B cell (primary cell): ENCODE measurements around the gene DEAF1. TPM values are rescaled to one million over a fixed set of nuclear protein-coding genes. Genes with fewer than 3 reads are reported as not detected.

Experiments
- ATAC-seq: fragments of 200-7000 bp; cut with Tn5 transposase; one replicate; pipeline ENCODE4 v1.10.0; 2021; ENCODE audit warnings: low read depth, mild to moderate bottlenecking, moderate number of reproducible peaks, moderate library complexity
- CTCF ChIA-PET: fragments of 350-600 bp; sonication (Branson Sonifier 250); formaldehyde crosslinking; loops from one replicate; lab custom pipeline; 2021; ENCODE audit warnings: antibody characterized with exemption, inconsistent platforms; lab: Charles Lee
- POLR2A ChIA-PET: fragments of 350-600 bp; sonication (Branson Sonifier 250); formaldehyde crosslinking; loops from one replicate; lab custom pipeline; 2021; ENCODE audit warnings: antibody characterized with exemption; lab: Charles Lee
- DNase-seq: peaks from one replicate; pipeline ENCODE4 v3.0.0; 2013
- H2AFZ ChIP-seq: 2 replicates; pipeline ENCODE4 v1.6.1; 2012; ENCODE audit warnings: mild to moderate bottlenecking, low read depth, low read length; ENCODE audit not compliant: insufficient read depth, poor library complexity, severe bottlenecking
- H3K27ac ChIP-seq, 2 donors: 1 replicate in 1 of 2; 2 replicates in 1 of 2; pipeline ENCODE4 v1.5.1; 2012 to 2013; ENCODE audit warnings: low read length in 2 of 2, mild to moderate bottlenecking in 2 of 2, moderate library complexity in 1 of 2
- H3K27me3 ChIP-seq, 4 experiments: fragments of 200-600 bp in 1 of 4; sonication (generic) in 1 of 4; replicated peaks in 1 of 4; 1 replicate in 2 of 4; 2 replicates in 2 of 4; pipeline versions ENCODE4 v1.6.1 to v1.7.0; 2013 to 2016; ENCODE audit warnings: low read length in 3 of 4, mild to moderate bottlenecking in 2 of 4, mixed read lengths in 1 of 4, moderate library complexity in 1 of 4; ENCODE audit not compliant: insufficient read depth in 4 of 4, control insufficient read depth in 3 of 4; ENCODE audit errors: control extremely low read depth in 1 of 4
- H3K36me3 ChIP-seq, 2 experiments: replicated peaks in 1 of 2; 1 replicate in 1 of 2; 2 replicates in 1 of 2; pipeline versions ENCODE4 v1.6.1 to v1.7.1; 2013; ENCODE audit warnings: low read length in 1 of 2; ENCODE audit not compliant: insufficient read depth in 2 of 2, control insufficient read depth in 1 of 2; ENCODE audit errors: control extremely low read depth in 1 of 2, extremely low read depth in 1 of 2
- H3K4me1 ChIP-seq, 2 donors: fragments of 200-600 bp in 1 of 2; sonication (generic) in 1 of 2; 1 replicate in 1 of 2; 2 replicates in 1 of 2; pipeline versions ENCODE4 v1.5.1 to v1.6.1; 2013 to 2017; ENCODE audit warnings: low read length in 2 of 2; ENCODE audit not compliant: control insufficient read depth in 2 of 2, insufficient read depth in 2 of 2
- H3K4me2 ChIP-seq: replicated peaks from 2 replicates; pipeline ENCODE3; 2012; ENCODE audit warnings: mild to moderate bottlenecking, low read depth, low read length; ENCODE audit not compliant: poor library complexity, severe bottlenecking
- H3K4me3 ChIP-seq, 5 experiments: fragments of 200-600 bp in 1 of 5; sonication (generic) in 1 of 5; 1 replicate in 3 of 5; 2 replicates in 2 of 5; pipeline versions ENCODE4 v1.5.1 to v1.7.0; 2011 to 2016; ENCODE audit warnings: low read length in 4 of 5, mild to moderate bottlenecking in 4 of 5, low read depth in 2 of 5, control low read depth in 1 of 5, moderate library complexity in 1 of 5; ENCODE audit not compliant: insufficient read depth in 1 of 5; ENCODE audit errors: control extremely low read depth in 1 of 5, extremely low read depth in 1 of 5
- H3K79me2 ChIP-seq: fragments of 200-600 bp; sonication (generic); one replicate; pipeline ENCODE4 v1.6.0; 2016; ENCODE audit warnings: low read length; ENCODE audit not compliant: control insufficient read depth, insufficient read depth
- H3K9ac ChIP-seq: fragments of 200-600 bp; sonication (generic); 2 replicates; pipeline ENCODE4 v1.6.1; 2017; ENCODE audit warnings: mild to moderate bottlenecking, low read length, moderate library complexity
- H3K9me3 ChIP-seq, 3 donors: one replicate each; pipeline versions ENCODE4 v1.6.1 to v1.7.1; 2013; ENCODE audit warnings: low read length in 2 of 3; ENCODE audit not compliant: control insufficient read depth in 2 of 3, insufficient read depth in 1 of 3; ENCODE audit errors: control extremely low read depth in 1 of 3
- H4K20me1 ChIP-seq: 2 replicates; pipeline ENCODE4 v1.6.0; 2012; ENCODE audit warnings: mild to moderate bottlenecking, low read length; ENCODE audit not compliant: insufficient read depth, control insufficient read depth, poor library complexity, severe bottlenecking
- H3K27ac Mint-ChIP-seq: one replicate; pipeline ENCODE4 v1.8.0; 2021; ENCODE audit warnings: mixed read lengths
- H3K27me3 Mint-ChIP-seq: one replicate; pipeline ENCODE4 v1.8.0; 2021; ENCODE audit warnings: mixed read lengths
- H3K4me1 Mint-ChIP-seq: one replicate; pipeline ENCODE4 v1.8.0; 2021; ENCODE audit warnings: mixed read lengths
- H3K4me3 Mint-ChIP-seq: one replicate; pipeline ENCODE4 v1.8.0; 2021; ENCODE audit warnings: mixed read lengths
- H3K9me3 Mint-ChIP-seq: one replicate; pipeline ENCODE4 v1.8.0; 2022; ENCODE audit warnings: mixed read lengths; ENCODE audit not compliant: insufficient read depth
- CTCF ChIP-seq: fragments of 200-600 bp; IDR thresholded peaks from one replicate; pipeline ENCODE4 v1.8.0; 2022; ENCODE audit warnings: antibody characterized with exemption, mild to moderate bottlenecking
- EZH2 ChIP-seq: IDR thresholded peaks from 2 replicates; pipeline ENCODE4 v1.6.1; 2012; ENCODE audit warnings: borderline replicate concordance, low read depth, mild to moderate bottlenecking, moderate library complexity, low read length; ENCODE audit not compliant: insufficient read depth, poor library complexity, severe bottlenecking
- WGBS: methylation state at CpG from one replicate; pipeline ENCODE4 v1.1.5; 2013; ENCODE audit warnings: missing lambda C conversion rate; ENCODE audit not compliant: insufficient coverage; 5-methylcytosine and 5-hydroxymethylcytosine counted together
- intact Hi-C: fragments of 100-400 bp; cut with micrococcal nuclease; formaldehyde crosslinking; loops from one replicate; pipeline ENCODE4 v1.10.0; 2022
- polyA plus RNA-seq: library from polyadenylated mRNA; depleted of rRNA; stranded (reverse); fragments of >200 nt; gene quantifications from 2 replicates; pipeline ENCODE4 v1.2.3, GENCODE V29; 2012
- total RNA-seq, 2 donors: library from RNA; stranded (reverse); fragments of 120-200 nt in 1 of 2; gene quantifications; 1 replicate in 1 of 2; 2 replicates in 1 of 2; pipeline versions ENCODE4 v1.2.3 to v1.2.4, GENCODE V29; 2013 to 2022

The DEAF1 gene
- total and polyA plus RNA-seq, 2 donors (not counting 1 experiment from before 2014, with no cell fraction given), result 31.8 to 53.6 TPM

- no peak overlapping the region for H3K9ac ChIP-seq
Observed at GRCh38 chr11:613369-613968, 81.6 kb downstream of the DEAF1 start.

More at GRCh38 chr11:613369-613968, 81.6 kb downstream of the DEAF1 start:
- peak overlapping the region in 1 of 2 donors; percentile 59 for H3K27ac ChIP-seq
- no peaks in the 10 kb centered on the region for H3K27me3 ChIP-seq
- DNase-seq, result peak; percentile 71
- WGBS, result 92% methylated on average over 17 of the region's 36 CpGs
- no peak overlapping the region for H2AFZ ChIP-seq
- peak overlapping the region; percentile 90 for H3K4me2 ChIP-seq
- H3K4me3 Mint-ChIP-seq, result no peak overlapping the region
- H3K36me3 ChIP-seq, result peaks cover 0 to 51% of the 10 kb centered on the region in 2 experiments
- CTCF ChIA-PET, result interaction anchor here (1.4 to 1.7 kb wide), 2 partner anchors 59 to 96 kb away, joined by 3 to 5 read pairs; no protein-coding TSS in a partner anchor
- peaks cover 66% of the 10 kb centered on the region for H4K20me1 ChIP-seq
- peaks cover 6% of the 10 kb centered on the region for H3K79me2 ChIP-seq
- TF ChIP-seq EZH2 (no peak), CTCF (no peak)
- ATAC-seq, result no peak
- intact Hi-C loops, result loop anchor here (10.0 kb wide), 1 partner anchor 111 kb away; no protein-coding TSS in a partner anchor
- peaks cover 17% of the 10 kb centered on the region for H3K4me1 Mint-ChIP-seq
- peaks cover 18 to 35% of the 10 kb centered on the region in 2 donors for H3K4me1 ChIP-seq
- H3K27me3 Mint-ChIP-seq, result no peaks in the 10 kb centered on the region
- H3K4me3 ChIP-seq, result no peak overlapping the region
- H3K9me3 Mint-ChIP-seq, result no peaks in the 10 kb centered on the region
- POLR2A ChIA-PET, result interaction anchor here (0.6 to 2.0 kb wide), 2 partner anchors 37 to 219 kb away, joined by 4 to 8 read pairs; partner anchors contain the start of genes CD151 and PHRF1
- H3K27ac Mint-ChIP-seq, result no peak overlapping the region
- H3K9me3 ChIP-seq, result no peaks in the 10 kb centered on the region
